Epithelial cell of proximal tubule (primary cell): Measurements from ENCODE around the gene RNF157. TPM values are rescaled to one million over a fixed set of nuclear protein-coding genes. Genes with fewer than 3 reads are reported as not detected.

ENCODE experiments used
- DNase-seq: peaks from one replicate; pipeline ENCODE4 v3.0.0-alpha.2; 2011; ENCODE audit warnings: low read depth
- H3K4me3 ChIP-seq: 2 replicates; pipeline ENCODE4 v1.5.1; 2011; ENCODE audit warnings: low read depth, mild to moderate bottlenecking, low read length
- CTCF ChIP-seq: conservative IDR thresholded peaks from 2 replicates; pipeline ENCODE4 v1.5.1; 2012; ENCODE audit warnings: low read depth, mild to moderate bottlenecking, low read length
- total RNA-seq: library from RNA; depleted of rRNA; stranded (reverse); fragments of >200 nt; gene quantifications from 2 replicates; pipeline ENCODE4 v1.2.3, GENCODE V29; 2015

Gene RNF157
- total RNA-seq, 1 donor from 2014 or later = 10.0 TPM

- no peak for TF ChIP-seq CTCF
- H3K4me3 ChIP-seq = no peak overlapping the region
- no peak for DNase-seq
Observed at GRCh38 chr17:76159157-76159556, 81.1 kb downstream of the RNF157 start.

- TF ChIP-seq CTCF = no peak
- H3K4me3 ChIP-seq = no peak overlapping the region
- DNase-seq = no peak
Observed at GRCh38 chr17:76157759-76158158, 82.5 kb downstream of the RNF157 start.

- H3K4me3 ChIP-seq = no peak overlapping the region
- no peak for TF ChIP-seq CTCF
- no peak for DNase-seq
Observed at GRCh38 chr17:76156662-76156991, 83.7 kb downstream of the RNF157 start.

- no peak for TF ChIP-seq CTCF
Observed at GRCh38 chr17:76155988-76156661, 84.2 kb downstream of the RNF157 start.

GRCh38 chr17:76154936-76155845 is 85.1 kb downstream of the RNF157 start:
- no peak for TF ChIP-seq CTCF
- no peak for DNase-seq
- no peak overlapping the region for H3K4me3 ChIP-seq

More at GRCh38 chr17:76155988-76156661, 84.2 kb downstream of the RNF157 start:
- H3K4me3 ChIP-seq = no peak overlapping the region
- no peak for DNase-seq

- no peak for DNase-seq
- TF ChIP-seq CTCF = no peak
- no peak overlapping the region for H3K4me3 ChIP-seq
Observed at GRCh38 chr17:76154292-76154691, 86.0 kb downstream of the RNF157 start.

- no peak for DNase-seq
- TF ChIP-seq CTCF = peak; percentile 37
- H3K4me3 ChIP-seq = no peak overlapping the region
Observed at GRCh38 chr17:76153640-76154039, 86.7 kb downstream of the RNF157 start.
